ENCODE data around the gene TMEM248.
"Not testable (repeated sequence)": the region's sequence is repeated elsewhere in the genome, so short reads cannot be mapped to it uniquely, and the experiment has no call there.

TMEM248 gene

GRCh38 chr7:66912195-66912594 is 8.8 kb upstream of the TMEM248 start:
- H4K20me1 ChIP-seq (ENCODE audit: insufficient read depth, low read length), result no peaks in the 10 kb centered on the region
- no peak overlapping the region for H3K9ac ChIP-seq (ENCODE audit: low read length)
- H3K9me3 ChIP-seq (ENCODE audit: low read length), result no peaks in the 10 kb centered on the region
- H3K36me3 ChIP-seq (ENCODE audit: insufficient read depth, low read length), result no peaks in the 10 kb centered on the region
- no peak overlapping the region for H2AFZ ChIP-seq (ENCODE audit: low read length)
- no peaks in the 10 kb centered on the region for H3K27me3 ChIP-seq (ENCODE audit: insufficient read depth, low read length)
- H3F3A ChIP-seq (ENCODE audit: insufficient read depth, low read length), result no peaks in the 10 kb centered on the region
- H3K9me2 ChIP-seq (ENCODE audit: low read depth, low read length), result no peaks in the 10 kb centered on the region
- H3K4me1 ChIP-seq (ENCODE audit: insufficient read depth, low read length, severe bottlenecking), result peaks cover 11% of the 10 kb centered on the region
- no peak for TF ChIP-seq CTCF (IDR thresholded peaks at IDR 0.05; ENCODE audit: low read length)
- TF ChIP-seq EZH2 (IDR thresholded peaks at IDR 0.05; ENCODE audit: borderline replicate concordance, low read length), result no peak
- no peaks in the 10 kb centered on the region for H3K79me2 ChIP-seq (ENCODE audit: insufficient read depth, low read length)
- no peak overlapping the region for H3K4me3 ChIP-seq (ENCODE audit: low read depth, low read length, poor library complexity, severe bottlenecking)
- H3K27ac ChIP-seq (ENCODE audit: low read depth, low read length, poor library complexity, severe bottlenecking), result no peak overlapping the region
- H3K4me2 ChIP-seq (ENCODE audit: low read length), result no peak overlapping the region

GRCh38 chr7:66913118-66914037 is 7.6 kb upstream of the TMEM248 start:
- Histone ChIP-seq H4K20me1 (ENCODE audit: insufficient read depth, low read length) (no peaks in the 10 kb centered on the region), H3K36me3 (ENCODE audit: insufficient read depth, low read length) (no peaks in the 10 kb centered on the region), H3K9me2 (ENCODE audit: low read depth, low read length) (no peaks in the 10 kb centered on the region), H3K27me3 (ENCODE audit: insufficient read depth, low read length) (no peaks in the 10 kb centered on the region), H3K27ac (ENCODE audit: low read depth, low read length, poor library complexity, severe bottlenecking) (no peak overlapping the region), H2AFZ (ENCODE audit: low read length) (no peak overlapping the region), H3K9ac (ENCODE audit: low read length) (no peak overlapping the region), H3K4me1 (ENCODE audit: insufficient read depth, low read length, severe bottlenecking) (peaks cover 11% of the 10 kb centered on the region), H3F3A (ENCODE audit: insufficient read depth, low read length) (no peaks in the 10 kb centered on the region), H3K79me2 (ENCODE audit: insufficient read depth, low read length) (no peaks in the 10 kb centered on the region), H3K4me3 (ENCODE audit: low read depth, low read length, poor library complexity, severe bottlenecking) (no peak overlapping the region), H3K4me2 (ENCODE audit: low read length) (no peak overlapping the region), H3K9me3 (ENCODE audit: low read length) (no peaks in the 10 kb centered on the region)
- no peak for TF ChIP-seq CTCF (IDR thresholded peaks at IDR 0.05; ENCODE audit: low read length)
- no peak for TF ChIP-seq EZH2 (IDR thresholded peaks at IDR 0.05; ENCODE audit: borderline replicate concordance, low read length)

GRCh38 chr7:66917904-66918303 is 3.1 kb upstream of the TMEM248 start:
- Histone ChIP-seq H3K79me2 (ENCODE audit: insufficient read depth, low read length) (peaks cover 16% of the 10 kb centered on the region), H3K4me1 (ENCODE audit: insufficient read depth, low read length, severe bottlenecking) (peaks cover 28% of the 10 kb centered on the region)
- not testable (repeated sequence) for H3F3A ChIP-seq (ENCODE audit: insufficient read depth, low read length); H3K9ac ChIP-seq (ENCODE audit: low read length); H3K27ac ChIP-seq (ENCODE audit: low read depth, low read length, poor library complexity, severe bottlenecking); H3K36me3 ChIP-seq (ENCODE audit: insufficient read depth, low read length); H2AFZ ChIP-seq (ENCODE audit: low read length); H3K4me2 ChIP-seq (ENCODE audit: low read length); H3K9me2 ChIP-seq (ENCODE audit: low read depth, low read length); H3K9me3 ChIP-seq (ENCODE audit: low read length); H3K27me3 ChIP-seq (ENCODE audit: insufficient read depth, low read length); H3K4me3 ChIP-seq (ENCODE audit: low read depth, low read length, poor library complexity, severe bottlenecking); H4K20me1 ChIP-seq (ENCODE audit: insufficient read depth, low read length)

- H3K9me2 ChIP-seq (ENCODE audit: low read depth, low read length), result no peaks in the 10 kb centered on the region
- H3K27me3 ChIP-seq (ENCODE audit: insufficient read depth, low read length), result no peaks in the 10 kb centered on the region
- H3K36me3 ChIP-seq (ENCODE audit: insufficient read depth, low read length), result peaks cover 14% of the 10 kb centered on the region
- no peak overlapping the region for H3K4me2 ChIP-seq (ENCODE audit: low read length)
- H3F3A ChIP-seq (ENCODE audit: insufficient read depth, low read length), result no peaks in the 10 kb centered on the region
- no peak overlapping the region for H3K27ac ChIP-seq (ENCODE audit: low read depth, low read length, poor library complexity, severe bottlenecking)
- H3K79me2 ChIP-seq (ENCODE audit: insufficient read depth, low read length), result peaks cover 29% of the 10 kb centered on the region
- TF ChIP-seq EZH2 (IDR thresholded peaks at IDR 0.05; ENCODE audit: borderline replicate concordance, low read length) (no peak), CTCF (IDR thresholded peaks at IDR 0.05; ENCODE audit: low read length) (no peak)
- no peak overlapping the region for H2AFZ ChIP-seq (ENCODE audit: low read length)
- H4K20me1 ChIP-seq (ENCODE audit: insufficient read depth, low read length), result no peaks in the 10 kb centered on the region
- H3K4me1 ChIP-seq (ENCODE audit: insufficient read depth, low read length, severe bottlenecking), result peaks cover 34% of the 10 kb centered on the region
- H3K9ac ChIP-seq (ENCODE audit: low read length), result no peak overlapping the region
- no peak overlapping the region for H3K4me3 ChIP-seq (ENCODE audit: low read depth, low read length, poor library complexity, severe bottlenecking)
- no peaks in the 10 kb centered on the region for H3K9me3 ChIP-seq (ENCODE audit: low read length)
Observed at GRCh38 chr7:66919304-66919703, 1.7 kb upstream of the TMEM248 start.
